ENCODE results near the gene ZNF670.

Gene ZNF670

GRCh38 chr1:247079141-247079874 lies 697 bp upstream of the ZNF670 start:
- no peak for TF ChIP-seq CTCF (IDR thresholded peaks at IDR 0.05; ENCODE audit: borderline replicate concordance, control extremely low read depth, extremely low read depth, insufficient read depth, missing control alignments)
- no peak for DNase-seq (ENCODE audit: low spot score)
- in situ Hi-C loops (cut with MboI; ENCODE audit: low sequenced_read_pairs, unreplicated experiment), result no loop called here

DNA sequence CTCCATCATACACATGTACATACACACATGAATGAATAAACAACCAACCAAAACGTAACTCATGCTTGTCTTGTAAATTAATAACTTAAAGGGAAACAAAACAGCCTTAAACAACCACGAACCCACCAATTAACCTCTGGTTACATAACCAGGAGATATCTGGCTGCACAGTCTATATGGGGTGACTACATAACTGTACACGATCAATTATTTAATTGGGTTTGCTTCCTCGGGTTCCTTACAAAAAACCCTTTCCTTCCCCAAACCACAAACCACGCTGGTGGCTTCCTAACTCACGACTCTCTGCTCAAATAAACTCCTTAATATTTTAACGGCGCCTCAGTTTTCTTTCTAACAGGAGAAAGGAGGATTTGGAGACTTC lies 744 bp downstream of the ZNF670 start:
- no peak for DNase-seq (ENCODE audit: low spot score)
- no peak for TF ChIP-seq CTCF (IDR thresholded peaks at IDR 0.05; ENCODE audit: borderline replicate concordance, control extremely low read depth, extremely low read depth, insufficient read depth, missing control alignments)
- in situ Hi-C loops (cut with MboI; ENCODE audit: low sequenced_read_pairs, unreplicated experiment), result no loop called here

DNA sequence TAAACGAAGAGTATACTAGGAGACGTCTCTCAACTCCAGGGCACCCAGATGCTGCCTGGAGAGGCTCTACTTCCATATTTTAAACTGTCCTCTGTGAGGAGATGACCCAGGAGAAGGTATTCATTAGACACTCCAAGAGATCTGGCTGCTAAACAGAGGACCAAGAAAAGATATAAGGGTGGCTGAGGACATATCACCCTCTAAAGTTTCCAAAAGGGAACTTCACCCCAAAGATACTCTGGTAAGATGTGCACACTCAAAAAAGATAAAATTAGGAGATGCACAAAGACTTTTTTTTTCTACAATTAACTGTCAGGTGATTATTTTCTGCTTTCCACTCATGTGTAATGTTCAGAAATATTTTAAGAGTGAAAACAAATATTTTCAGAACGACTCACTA lies 1.4 kb downstream of the ZNF670 start:
- in situ Hi-C loops (cut with MboI; ENCODE audit: low sequenced_read_pairs, unreplicated experiment), result no loop called here
- DNase-seq (ENCODE audit: low spot score), result no peak
- no peak for TF ChIP-seq CTCF (IDR thresholded peaks at IDR 0.05; ENCODE audit: borderline replicate concordance, control extremely low read depth, extremely low read depth, insufficient read depth, missing control alignments)

- TF ChIP-seq CTCF (IDR thresholded peaks at IDR 0.05; ENCODE audit: borderline replicate concordance, control extremely low read depth, extremely low read depth, insufficient read depth, missing control alignments), result no peak
- DNase-seq (ENCODE audit: low spot score), result no peak
- in situ Hi-C loops (cut with MboI; ENCODE audit: low sequenced_read_pairs, unreplicated experiment), result no loop called here
These were observed 8.0 kb downstream of the ZNF670 start for GRCh38 chr1:247070645-247071044.

- no peak for TF ChIP-seq CTCF (IDR thresholded peaks at IDR 0.05; ENCODE audit: borderline replicate concordance, control extremely low read depth, extremely low read depth, insufficient read depth, missing control alignments)
These were observed 14.3 kb downstream of the ZNF670 start for GRCh38 chr1:247064304-247064703.

GRCh38 chr1:247060771-247061170 lies 17.8 kb downstream of the ZNF670 start:
- DNase-seq (ENCODE audit: low spot score), result no peak
- TF ChIP-seq CTCF (IDR thresholded peaks at IDR 0.05; ENCODE audit: borderline replicate concordance, control extremely low read depth, extremely low read depth, insufficient read depth, missing control alignments), result no peak
- in situ Hi-C loops (cut with MboI; ENCODE audit: low sequenced_read_pairs, unreplicated experiment), result no loop called here

More at GRCh38 chr1:247064304-247064703, 14.3 kb downstream of the ZNF670 start:
- DNase-seq (ENCODE audit: low spot score), result no peak
- in situ Hi-C loops (cut with MboI; ENCODE audit: low sequenced_read_pairs, unreplicated experiment), result no loop called here
